Hepatocyte (in vitro differentiated cells): ENCODE measurements around the gene GALNT7.

ENCODE experiments used
- CTCF ChIP-seq: fragments of 200-600 bp; sonication (generic); IDR thresholded peaks from 2 replicates; pipeline ENCODE4 v1.5.1; 2016; ENCODE audit warnings: antibody characterized with exemption, mild to moderate bottlenecking; ENCODE audit not compliant: poor library complexity
- EZH2phosphoT487 ChIP-seq: fragments of 200-600 bp; sonication (generic); IDR thresholded peaks from one replicate; pipeline ENCODE4 v1.6.1; 2018; ENCODE audit warnings: antibody characterized with exemption, mild to moderate bottlenecking, low read depth, moderate library complexity; ENCODE audit not compliant: unreplicated experiment, severe bottlenecking

DNA sequence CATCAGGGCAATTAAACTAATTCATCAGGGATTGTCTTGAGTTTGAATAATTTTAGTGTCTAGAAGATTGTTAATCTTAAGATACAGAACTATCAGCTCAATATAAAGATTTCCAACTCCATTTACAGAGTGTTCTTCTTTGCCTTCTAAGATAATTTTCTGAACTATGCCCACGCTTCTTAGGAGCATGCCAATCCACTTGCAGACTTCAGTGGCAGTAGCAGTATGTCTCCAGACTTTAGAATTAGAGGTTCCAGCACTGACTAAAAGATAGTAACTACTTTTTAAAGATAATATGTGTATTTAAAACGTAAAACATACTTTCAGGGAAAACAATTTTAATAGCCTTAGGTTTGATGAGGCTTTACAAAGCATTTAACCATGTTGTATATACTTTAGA, 34.2 kb upstream of the GALNT7 start:
- TF ChIP-seq CTCF (no peak), EZH2phosphoT487 (no peak)
